ENCODE results near the gene C10orf67. TPM values are rescaled to one million over a fixed set of nuclear protein-coding genes. Genes with fewer than 3 reads are reported as not detected.

Gene C10orf67
- total RNA-seq, 1 donor from 2014 or later: not detected

- no peaks in the 10 kb centered on the region for H3K9me3 Mint-ChIP-seq
- H3K27ac Mint-ChIP-seq: no peak overlapping the region
- H3K4me1 Mint-ChIP-seq: peaks cover 4% of the 10 kb centered on the region
- H3K4me3 Mint-ChIP-seq: no peak overlapping the region
- DNase-seq: no peak
- ATAC-seq (ENCODE audit: low read depth): no peak
- TF ChIP-seq CTCF (IDR thresholded peaks at IDR 0.05): no peak
- intact Hi-C loops (cut with micrococcal nuclease): loop anchor here (10.0 kb wide), 1 partner anchor 1703 kb away; no protein-coding TSS in a partner anchor
- peaks cover 56% of the 10 kb centered on the region for H3K27me3 Mint-ChIP-seq
- CTCF ChIA-PET: no interaction called here
- no peaks in the 10 kb centered on the region for H3K36me3 Mint-ChIP-seq (ENCODE audit: low read depth)
- POLR2A ChIA-PET: no interaction called here
Measured at GRCh38 chr10:23197416-23197861, 147.2 kb downstream of the C10orf67 start.

GRCh38 chr10:23196915-23197314, 147.7 kb downstream of the C10orf67 start:
- Mint-ChIP-seq H3K27ac (no peak overlapping the region), H3K4me1 (peaks cover 4% of the 10 kb centered on the region), H3K27me3 (peaks cover 53% of the 10 kb centered on the region), H3K4me3 (no peak overlapping the region), H3K9me3 (no peaks in the 10 kb centered on the region), H3K36me3 (ENCODE audit: low read depth) (no peaks in the 10 kb centered on the region)
- TF ChIP-seq CTCF (IDR thresholded peaks at IDR 0.05): no peak
- DNase-seq (no peak), ATAC-seq (ENCODE audit: low read depth) (no peak)
- ChIA-PET POLR2A (no interaction called here), CTCF (no interaction called here)
- intact Hi-C loops (cut with micrococcal nuclease): loop anchor here (10.0 kb wide), 1 partner anchor 1702 kb away; no protein-coding TSS in a partner anchor

GRCh38 chr10:23195846-23196600, 148.6 kb downstream of the C10orf67 start:
- no peak overlapping the region for H3K27ac Mint-ChIP-seq
- no peak for TF ChIP-seq CTCF (IDR thresholded peaks at IDR 0.05)
- intact Hi-C loops (cut with micrococcal nuclease): loop anchor here (10.0 kb wide), 1 partner anchor 1701 kb away; no protein-coding TSS in a partner anchor
- ChIA-PET CTCF (no interaction called here), POLR2A (no interaction called here)
- no peak overlapping the region for H3K4me3 Mint-ChIP-seq
- no peak for ATAC-seq (ENCODE audit: low read depth)
- H3K27me3 Mint-ChIP-seq: peaks cover 54% of the 10 kb centered on the region
- no peak for DNase-seq
- no peaks in the 10 kb centered on the region for H3K9me3 Mint-ChIP-seq
- no peaks in the 10 kb centered on the region for H3K36me3 Mint-ChIP-seq (ENCODE audit: low read depth)
- H3K4me1 Mint-ChIP-seq: peaks cover 4% of the 10 kb centered on the region

- POLR2A ChIA-PET: no interaction called here
- Mint-ChIP-seq H3K4me3 (no peak overlapping the region), H3K27ac (no peak overlapping the region), H3K9me3 (no peaks in the 10 kb centered on the region), H3K27me3 (peaks cover 56% of the 10 kb centered on the region), H3K36me3 (ENCODE audit: low read depth) (no peaks in the 10 kb centered on the region), H3K4me1 (peaks cover 4% of the 10 kb centered on the region)
- TF ChIP-seq CTCF (IDR thresholded peaks at IDR 0.05): no peak
- CTCF ChIA-PET: no interaction called here
- DNase-seq: no peak
- intact Hi-C loops (cut with micrococcal nuclease): loop anchor here (10.0 kb wide), 1 partner anchor 1700 kb away; no protein-coding TSS in a partner anchor
- no peak for ATAC-seq (ENCODE audit: low read depth)
Measured at GRCh38 chr10:23194966-23195845, 149.4 kb downstream of the C10orf67 start.

DNA sequence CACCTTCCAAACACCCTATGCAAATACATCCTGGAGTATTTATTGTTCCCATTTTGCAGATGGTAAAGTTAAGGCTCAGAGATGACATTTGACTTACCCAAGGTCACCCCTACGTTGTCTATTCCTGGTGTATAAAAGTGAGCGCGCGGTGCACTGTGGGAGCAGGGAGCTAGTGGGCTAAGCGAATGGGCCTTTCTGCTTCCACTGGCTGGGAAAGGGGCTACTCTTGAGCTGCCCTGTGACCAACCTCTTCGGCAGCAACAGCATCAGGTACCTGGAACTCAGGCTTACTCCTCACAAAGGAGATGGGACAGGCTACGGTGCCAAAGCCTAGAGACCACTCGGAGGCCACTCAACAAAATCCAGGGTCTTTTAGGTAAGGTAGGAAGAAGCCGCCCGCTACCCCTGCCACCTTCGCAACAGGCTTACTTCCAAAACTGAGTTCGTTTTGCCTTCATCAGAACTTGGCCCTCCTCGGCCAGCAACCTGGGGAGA, 150.1 kb downstream of the C10orf67 start:
- H3K9me3 Mint-ChIP-seq: no peaks in the 10 kb centered on the region
- ATAC-seq (ENCODE audit: low read depth): no peak
- intact Hi-C loops (cut with micrococcal nuclease): loop anchor here (10.0 kb wide), 1 partner anchor 1700 kb away; no protein-coding TSS in a partner anchor

More for the DNA sequence above, 150.1 kb downstream of the C10orf67 start:
- Mint-ChIP-seq H3K4me3 (no peak overlapping the region), H3K27ac (no peak overlapping the region), H3K27me3 (peaks cover 53% of the 10 kb centered on the region), H3K4me1 (peaks cover 4% of the 10 kb centered on the region), H3K36me3 (ENCODE audit: low read depth) (no peaks in the 10 kb centered on the region)
- ChIA-PET CTCF (no interaction called here), POLR2A (no interaction called here)
- no peak for DNase-seq
- no peak for TF ChIP-seq CTCF (IDR thresholded peaks at IDR 0.05)
